PC-9 (cell line): ENCODE results near the gene VCL. TPM values are rescaled to one million over a fixed set of nuclear protein-coding genes. Genes with fewer than 3 reads are reported as not detected.

Source experiments
- BruUV-seq: library from RNA; stranded (reverse); fragments of 400-500 nt; replicated peaks from 2 replicates; lab custom pipeline; 2021; lab: Mats Ljungman, UMichigan
- CTCF ChIA-PET: fragments of 300-600 bp; sonication (Branson Sonifier 250); formaldehyde crosslinking; loops from one replicate; lab custom pipeline; 2022; ENCODE audit warnings: antibody characterized with exemption; lab: Charles Lee
- POLR2A ChIA-PET: fragments of 300-600 bp; sonication (Branson Sonifier 250); formaldehyde crosslinking; loops from one replicate; lab custom pipeline; 2022; ENCODE audit warnings: antibody characterized with exemption; ENCODE audit not compliant: unreplicated experiment; lab: Charles Lee
- DNase-seq, 2 experiments: peaks; one replicate each; pipeline versions ENCODE4 v3.0.0 to v3.0.0-alpha.2; 2015 to 2022; ENCODE audit warnings: mixed read lengths in 1 of 2
- H2AFZ ChIP-seq: fragments of 200-600 bp; sonication (generic); 2 replicates; pipeline ENCODE4 v1.8.1; 2017; ENCODE audit warnings: antibody characterized with exemption
- H3F3A ChIP-seq: fragments of 200-600 bp; sonication (generic); 2 replicates; pipeline ENCODE4 v1.8.1; 2017; ENCODE audit warnings: antibody characterized with exemption, mild to moderate bottlenecking, low read depth; ENCODE audit not compliant: insufficient read depth
- H3K27ac ChIP-seq: fragments of 200-600 bp; sonication (generic); 2 replicates; pipeline ENCODE4 v1.6.1; 2016; ENCODE audit warnings: mixed run types
- H3K27me3 ChIP-seq: fragments of 200-600 bp; sonication (generic); 2 replicates; pipeline ENCODE4 v1.6.1; 2016; ENCODE audit warnings: low read depth, mixed run types; ENCODE audit not compliant: insufficient read depth
- H3K36me3 ChIP-seq: fragments of 200-600 bp; sonication (generic); 2 replicates; pipeline ENCODE4 v1.6.1; 2016; ENCODE audit warnings: low read depth, mixed run types
- H3K4me1 ChIP-seq: fragments of 200-600 bp; sonication (generic); replicated peaks from 2 replicates; pipeline ENCODE4 v1.6.1; 2016; ENCODE audit warnings: mixed run types; ENCODE audit not compliant: insufficient read depth
- H3K4me2 ChIP-seq: fragments of 200-600 bp; sonication (generic); 2 replicates; pipeline ENCODE4 v1.6.1; 2017; ENCODE audit warnings: mixed run types
- H3K4me3 ChIP-seq: fragments of 200-600 bp; sonication (generic); 2 replicates; pipeline ENCODE4 v1.6.1; 2016; ENCODE audit warnings: mixed run types
- H3K79me2 ChIP-seq: fragments of 200-600 bp; sonication (generic); 2 replicates; pipeline ENCODE4 v1.6.1; 2017; ENCODE audit warnings: low read depth, mixed run types
- H3K9me2 ChIP-seq: fragments of 200-600 bp; sonication (generic); 2 replicates; pipeline ENCODE4 v1.8.1; 2017; ENCODE audit warnings: mild to moderate bottlenecking; ENCODE audit not compliant: insufficient read depth
- H3K9me3 ChIP-seq: fragments of 200-600 bp; sonication (generic); 2 replicates; pipeline ENCODE4 v1.8.1; 2016; ENCODE audit warnings: low read depth; ENCODE audit not compliant: insufficient read depth
- H4K20me1 ChIP-seq: fragments of 200-600 bp; sonication (generic); 2 replicates; pipeline ENCODE4 v1.8.1; 2017; ENCODE audit not compliant: insufficient read depth
- EZH2 ChIP-seq: fragments of 200-600 bp; sonication (generic); IDR thresholded peaks from 2 replicates; pipeline ENCODE4 v1.8.0; 2017; ENCODE audit warnings: antibody characterized with exemption, low read depth
- intact Hi-C: fragments of 100-400 bp; cut with micrococcal nuclease; formaldehyde crosslinking; loops from one replicate; pipeline ENCODE4 v1.10.0; 2022; ENCODE audit not compliant: unreplicated experiment
- total RNA-seq: library from RNA; stranded (reverse); gene quantifications from 2 replicates; pipeline ENCODE4 v1.2.3, GENCODE V29; 2021
- TF ChIP-seq, protein P1 (sequence below): fragments of 200-600 bp; sonication (generic); conservative IDR thresholded peaks from 2 replicates; pipeline ENCODE4 v1.6.1; 2017; ENCODE audit warnings: mixed run types, antibody characterized with exemption, mild to moderate bottlenecking, moderate library complexity

VCL gene
- total RNA-seq, 1 experiment from 2014 or later: 208 TPM

DNA sequence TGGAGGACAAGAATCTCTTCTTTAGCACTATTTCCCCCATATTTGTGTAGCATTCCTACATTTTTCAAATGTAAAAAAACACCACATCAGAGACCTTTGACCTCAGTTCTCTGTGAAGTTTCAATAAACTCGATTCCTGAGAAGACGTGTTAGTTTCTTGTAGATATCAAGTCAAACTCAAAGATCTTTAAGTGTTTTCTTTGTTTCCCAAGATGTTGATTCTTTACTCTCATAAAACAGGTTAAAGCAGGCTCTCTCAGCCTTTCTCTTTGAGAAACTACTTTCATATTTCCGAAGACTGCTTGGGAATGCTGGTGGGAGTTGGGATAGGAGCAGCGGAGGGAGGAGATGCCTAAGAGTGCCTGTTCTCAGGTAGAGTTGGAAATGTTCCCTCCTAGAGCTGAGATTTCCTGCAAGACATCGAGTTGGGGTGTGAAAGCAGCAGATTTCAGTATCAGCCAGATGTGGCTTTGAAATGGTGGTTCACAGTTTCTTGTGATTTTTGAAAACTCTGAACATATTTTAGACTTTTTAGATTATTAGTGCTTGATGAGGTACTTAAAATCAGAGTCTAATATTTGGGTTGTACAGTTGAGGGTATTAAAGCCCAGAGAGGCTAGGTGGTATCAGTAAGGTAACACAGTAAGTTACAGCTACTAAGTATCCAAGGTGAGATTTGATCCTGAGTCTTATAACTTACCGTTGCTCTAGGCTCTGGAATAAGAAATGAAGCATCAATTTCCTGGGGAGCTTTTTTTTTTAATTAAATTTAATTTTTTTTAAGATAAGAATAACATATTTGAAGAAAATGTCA, 167.0 kb downstream of the VCL start:
- Histone ChIP-seq H3K4me2 (no peak overlapping the region), H3K27ac (no peak overlapping the region), H3K9me2 (no peaks in the 10 kb centered on the region), H3K27me3 (no peaks in the 10 kb centered on the region), H2AFZ (no peak overlapping the region), H3K36me3 (no peaks in the 10 kb centered on the region), H3F3A (peaks cover 8% of the 10 kb centered on the region), H3K9me3 (no peaks in the 10 kb centered on the region), H3K79me2 (peaks cover 23% of the 10 kb centered on the region), H3K4me3 (no peak overlapping the region), H4K20me1 (no peaks in the 10 kb centered on the region), H3K4me1 (no peaks in the 10 kb centered on the region)
- DNase-seq: no peak
- POLR2A ChIA-PET: no interaction called here
- BruUV-seq: no TSS peak
- intact Hi-C loops: no loop called here
- CTCF ChIA-PET: no interaction called here
- TF ChIP-seq EZH2: no peak
- TF ChIP-seq, protein P1, sequence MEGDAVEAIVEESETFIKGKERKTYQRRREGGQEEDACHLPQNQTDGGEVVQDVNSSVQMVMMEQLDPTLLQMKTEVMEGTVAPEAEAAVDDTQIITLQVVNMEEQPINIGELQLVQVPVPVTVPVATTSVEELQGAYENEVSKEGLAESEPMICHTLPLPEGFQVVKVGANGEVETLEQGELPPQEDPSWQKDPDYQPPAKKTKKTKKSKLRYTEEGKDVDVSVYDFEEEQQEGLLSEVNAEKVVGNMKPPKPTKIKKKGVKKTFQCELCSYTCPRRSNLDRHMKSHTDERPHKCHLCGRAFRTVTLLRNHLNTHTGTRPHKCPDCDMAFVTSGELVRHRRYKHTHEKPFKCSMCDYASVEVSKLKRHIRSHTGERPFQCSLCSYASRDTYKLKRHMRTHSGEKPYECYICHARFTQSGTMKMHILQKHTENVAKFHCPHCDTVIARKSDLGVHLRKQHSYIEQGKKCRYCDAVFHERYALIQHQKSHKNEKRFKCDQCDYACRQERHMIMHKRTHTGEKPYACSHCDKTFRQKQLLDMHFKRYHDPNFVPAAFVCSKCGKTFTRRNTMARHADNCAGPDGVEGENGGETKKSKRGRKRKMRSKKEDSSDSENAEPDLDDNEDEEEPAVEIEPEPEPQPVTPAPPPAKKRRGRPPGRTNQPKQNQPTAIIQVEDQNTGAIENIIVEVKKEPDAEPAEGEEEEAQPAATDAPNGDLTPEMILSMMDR: no peak

DNA sequence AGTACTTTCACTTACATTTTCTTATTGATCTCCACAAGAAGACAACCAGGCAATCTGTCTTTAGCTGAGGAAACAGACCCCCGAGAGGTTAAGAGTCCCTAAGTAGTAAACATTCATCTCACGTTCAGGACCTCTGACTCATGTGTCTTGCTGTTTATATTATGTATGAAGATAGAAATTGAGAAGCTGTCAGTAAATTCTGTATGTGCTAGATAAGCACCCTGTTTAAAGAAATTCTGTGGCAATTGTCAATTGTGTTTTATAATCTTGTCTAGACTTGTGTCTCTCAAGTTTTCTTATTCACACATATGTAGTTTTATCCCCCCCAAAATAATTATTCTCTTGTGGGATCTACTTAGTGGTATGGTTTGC, 167.6 kb downstream of the VCL start:
- H3F3A ChIP-seq: peaks cover 8% of the 10 kb centered on the region
- peaks cover 22% of the 10 kb centered on the region for H3K79me2 ChIP-seq
- no peaks in the 10 kb centered on the region for H3K4me1 ChIP-seq
- no peak overlapping the region for H3K27ac ChIP-seq
- H3K4me3 ChIP-seq: no peak overlapping the region
- no peaks in the 10 kb centered on the region for H3K9me3 ChIP-seq
- intact Hi-C loops: no loop called here
- H4K20me1 ChIP-seq: no peaks in the 10 kb centered on the region
- BruUV-seq: no TSS peak
- no peaks in the 10 kb centered on the region for H3K9me2 ChIP-seq
- H3K4me2 ChIP-seq: no peak overlapping the region
- POLR2A ChIA-PET: no interaction called here
- DNase-seq: no peak
- no peak for TF ChIP-seq EZH2
- H3K36me3 ChIP-seq: no peaks in the 10 kb centered on the region
- CTCF ChIA-PET: no interaction called here
- H3K27me3 ChIP-seq: no peaks in the 10 kb centered on the region
- no peak overlapping the region for H2AFZ ChIP-seq

DNA sequence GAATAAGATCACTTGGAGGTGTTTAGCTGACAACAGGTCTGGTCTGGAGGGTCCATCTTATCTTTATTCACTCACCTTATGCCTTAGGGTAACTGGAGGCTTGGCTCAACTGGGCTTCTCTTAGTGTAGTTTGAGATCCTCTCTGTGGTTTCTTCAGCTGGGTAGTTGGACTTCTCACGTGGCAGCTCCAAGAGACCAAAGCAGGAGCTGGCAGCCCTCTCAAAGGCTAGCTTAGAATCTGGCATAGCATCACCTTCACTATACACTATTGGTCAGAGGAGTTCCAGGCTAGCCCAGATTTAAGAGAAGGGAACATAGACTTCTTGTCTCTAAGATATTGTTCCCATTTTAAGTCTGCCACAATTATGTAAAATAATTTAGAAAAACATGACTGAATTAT, 169.5 kb downstream of the VCL start:
- H2AFZ ChIP-seq: no peak overlapping the region
- no peak overlapping the region for H3K4me2 ChIP-seq
- H3K79me2 ChIP-seq: peaks cover 22% of the 10 kb centered on the region
- no peaks in the 10 kb centered on the region for H3K9me2 ChIP-seq
- no peaks in the 10 kb centered on the region for H3K9me3 ChIP-seq
- TF ChIP-seq, protein P1: no peak
- TF ChIP-seq EZH2: no peak
- no peak overlapping the region for H3K4me3 ChIP-seq
- peak overlapping the region; percentile 16; the same call in 1 of the 2 replicates for H3K27ac ChIP-seq
- no peaks in the 10 kb centered on the region for H4K20me1 ChIP-seq
- H3F3A ChIP-seq: peaks cover 8% of the 10 kb centered on the region
- ChIA-PET CTCF (interaction anchor here (0.5 kb wide), 1 partner anchor 43 kb away, joined by 4 read pairs; no protein-coding TSS in a partner anchor), POLR2A (no interaction called here)
- no peaks in the 10 kb centered on the region for H3K36me3 ChIP-seq
- H3K27me3 ChIP-seq: no peaks in the 10 kb centered on the region
- intact Hi-C loops: no loop called here
- H3K4me1 ChIP-seq: no peaks in the 10 kb centered on the region
- no peak for DNase-seq
- no TSS peak for BruUV-seq

Other genes with a start within 250 kb of the VCL start
- gene CHCHD1, start 216.1 kb upstream of the VCL start, total RNA-seq: 44.1 and 44.5 TPM in 2 replicates
- gene ZSWIM8, start 212.5 kb upstream of the VCL start, total RNA-seq: 49.2 and 70.0 TPM in 2 replicates
- gene NDST2, start 186.5 kb upstream of the VCL start, total RNA-seq: 20.4 and 22.8 TPM in 2 replicates
- gene CAMK2G, start 123.6 kb upstream of the VCL start, total RNA-seq: 125 and 147 TPM in 2 replicates
- 90.3 and 94.9 TPM in 2 replicates for gene PLAU, start 87.0 kb upstream of the VCL start, total RNA-seq
- 44.0 and 59.4 TPM in 2 replicates for gene AP3M1, start 152.7 kb downstream of the VCL start, total RNA-seq
- gene ADK, start 153.1 kb downstream of the VCL start, total RNA-seq: 133 and 159 TPM in 2 replicates